B cell (primary cell): Measurements from ENCODE around the gene ERCC1. TPM values are rescaled to one million over a fixed set of nuclear protein-coding genes. Genes with fewer than 3 reads are reported as not detected.

ENCODE experiments used
- ATAC-seq: fragments of 200-7000 bp; cut with Tn5 transposase; one replicate; pipeline ENCODE4 v1.10.0; 2021; ENCODE audit warnings: low read depth, mild to moderate bottlenecking, moderate number of reproducible peaks, moderate library complexity
- CTCF ChIA-PET: fragments of 350-600 bp; sonication (Branson Sonifier 250); formaldehyde crosslinking; loops from one replicate; lab custom pipeline; 2021; ENCODE audit warnings: antibody characterized with exemption, inconsistent platforms; lab: Charles Lee
- POLR2A ChIA-PET: fragments of 350-600 bp; sonication (Branson Sonifier 250); formaldehyde crosslinking; loops from one replicate; lab custom pipeline; 2021; ENCODE audit warnings: antibody characterized with exemption; lab: Charles Lee
- DNase-seq: peaks from one replicate; pipeline ENCODE4 v3.0.0; 2013
- H2AFZ ChIP-seq: 2 replicates; pipeline ENCODE4 v1.6.1; 2012; ENCODE audit warnings: mild to moderate bottlenecking, low read depth, low read length; ENCODE audit not compliant: insufficient read depth, poor library complexity, severe bottlenecking
- H3K27ac ChIP-seq, 2 donors: 1 replicate in 1 of 2; 2 replicates in 1 of 2; pipeline ENCODE4 v1.5.1; 2012 to 2013; ENCODE audit warnings: low read length in 2 of 2, mild to moderate bottlenecking in 2 of 2, moderate library complexity in 1 of 2
- H3K27me3 ChIP-seq, 4 experiments: fragments of 200-600 bp in 1 of 4; sonication (generic) in 1 of 4; replicated peaks in 1 of 4; 1 replicate in 2 of 4; 2 replicates in 2 of 4; pipeline versions ENCODE4 v1.6.1 to v1.7.0; 2013 to 2016; ENCODE audit warnings: low read length in 3 of 4, mild to moderate bottlenecking in 2 of 4, mixed read lengths in 1 of 4, moderate library complexity in 1 of 4; ENCODE audit not compliant: insufficient read depth in 4 of 4, control insufficient read depth in 3 of 4; ENCODE audit errors: control extremely low read depth in 1 of 4
- H3K36me3 ChIP-seq, 2 experiments: replicated peaks in 1 of 2; 1 replicate in 1 of 2; 2 replicates in 1 of 2; pipeline versions ENCODE4 v1.6.1 to v1.7.1; 2013; ENCODE audit warnings: low read length in 1 of 2; ENCODE audit not compliant: insufficient read depth in 2 of 2, control insufficient read depth in 1 of 2; ENCODE audit errors: control extremely low read depth in 1 of 2, extremely low read depth in 1 of 2
- H3K4me1 ChIP-seq, 2 donors: fragments of 200-600 bp in 1 of 2; sonication (generic) in 1 of 2; 1 replicate in 1 of 2; 2 replicates in 1 of 2; pipeline versions ENCODE4 v1.5.1 to v1.6.1; 2013 to 2017; ENCODE audit warnings: low read length in 2 of 2; ENCODE audit not compliant: control insufficient read depth in 2 of 2, insufficient read depth in 2 of 2
- H3K4me2 ChIP-seq: replicated peaks from 2 replicates; pipeline ENCODE3; 2012; ENCODE audit warnings: mild to moderate bottlenecking, low read depth, low read length; ENCODE audit not compliant: poor library complexity, severe bottlenecking
- H3K4me3 ChIP-seq, 5 experiments: fragments of 200-600 bp in 1 of 5; sonication (generic) in 1 of 5; 1 replicate in 3 of 5; 2 replicates in 2 of 5; pipeline versions ENCODE4 v1.5.1 to v1.7.0; 2011 to 2016; ENCODE audit warnings: low read length in 4 of 5, mild to moderate bottlenecking in 4 of 5, low read depth in 2 of 5, control low read depth in 1 of 5, moderate library complexity in 1 of 5; ENCODE audit not compliant: insufficient read depth in 1 of 5; ENCODE audit errors: control extremely low read depth in 1 of 5, extremely low read depth in 1 of 5
- H3K79me2 ChIP-seq: fragments of 200-600 bp; sonication (generic); one replicate; pipeline ENCODE4 v1.6.0; 2016; ENCODE audit warnings: low read length; ENCODE audit not compliant: control insufficient read depth, insufficient read depth
- H3K9ac ChIP-seq: fragments of 200-600 bp; sonication (generic); 2 replicates; pipeline ENCODE4 v1.6.1; 2017; ENCODE audit warnings: mild to moderate bottlenecking, low read length, moderate library complexity
- H3K9me3 ChIP-seq, 3 donors: one replicate each; pipeline versions ENCODE4 v1.6.1 to v1.7.1; 2013; ENCODE audit warnings: low read length in 2 of 3; ENCODE audit not compliant: control insufficient read depth in 2 of 3, insufficient read depth in 1 of 3; ENCODE audit errors: control extremely low read depth in 1 of 3
- H4K20me1 ChIP-seq: 2 replicates; pipeline ENCODE4 v1.6.0; 2012; ENCODE audit warnings: mild to moderate bottlenecking, low read length; ENCODE audit not compliant: insufficient read depth, control insufficient read depth, poor library complexity, severe bottlenecking
- H3K27ac Mint-ChIP-seq: one replicate; pipeline ENCODE4 v1.8.0; 2021; ENCODE audit warnings: mixed read lengths
- H3K27me3 Mint-ChIP-seq: one replicate; pipeline ENCODE4 v1.8.0; 2021; ENCODE audit warnings: mixed read lengths
- H3K4me1 Mint-ChIP-seq: one replicate; pipeline ENCODE4 v1.8.0; 2021; ENCODE audit warnings: mixed read lengths
- H3K4me3 Mint-ChIP-seq: one replicate; pipeline ENCODE4 v1.8.0; 2021; ENCODE audit warnings: mixed read lengths
- H3K9me3 Mint-ChIP-seq: one replicate; pipeline ENCODE4 v1.8.0; 2022; ENCODE audit warnings: mixed read lengths; ENCODE audit not compliant: insufficient read depth
- CTCF ChIP-seq: fragments of 200-600 bp; IDR thresholded peaks from one replicate; pipeline ENCODE4 v1.8.0; 2022; ENCODE audit warnings: antibody characterized with exemption, mild to moderate bottlenecking
- EZH2 ChIP-seq: IDR thresholded peaks from 2 replicates; pipeline ENCODE4 v1.6.1; 2012; ENCODE audit warnings: borderline replicate concordance, low read depth, mild to moderate bottlenecking, moderate library complexity, low read length; ENCODE audit not compliant: insufficient read depth, poor library complexity, severe bottlenecking
- WGBS: methylation state at CpG from one replicate; pipeline ENCODE4 v1.1.5; 2013; ENCODE audit warnings: missing lambda C conversion rate; ENCODE audit not compliant: insufficient coverage; 5-methylcytosine and 5-hydroxymethylcytosine counted together
- intact Hi-C: fragments of 100-400 bp; cut with micrococcal nuclease; formaldehyde crosslinking; loops from one replicate; pipeline ENCODE4 v1.10.0; 2022
- polyA plus RNA-seq: library from polyadenylated mRNA; depleted of rRNA; stranded (reverse); fragments of >200 nt; gene quantifications from 2 replicates; pipeline ENCODE4 v1.2.3, GENCODE V29; 2012
- total RNA-seq, 2 donors: library from RNA; stranded (reverse); fragments of 120-200 nt in 1 of 2; gene quantifications; 1 replicate in 1 of 2; 2 replicates in 1 of 2; pipeline versions ENCODE4 v1.2.3 to v1.2.4, GENCODE V29; 2013 to 2022

Gene ERCC1
- total and polyA plus RNA-seq, 2 donors (not counting 1 experiment from before 2014, with no cell fraction given) = 75.7 to 81.9 TPM

GRCh38 chr19:45405435-45406225 lies 18.1 kb downstream of the ERCC1 start:
- CTCF ChIA-PET = interaction anchor here (0.6 to 4.9 kb wide), 5 partner anchors 34 to 80 kb away, joined by 3 to 66 read pairs (median 8); no protein-coding TSS in a partner anchor
- H3K4me1 ChIP-seq = peaks cover 34 to 43% of the 10 kb centered on the region in 2 donors
- peaks cover 46% of the 10 kb centered on the region for H3K4me1 Mint-ChIP-seq
- H3K27me3 Mint-ChIP-seq = peaks cover 13% of the 10 kb centered on the region
- no peaks in the 10 kb centered on the region for H3K9me3 Mint-ChIP-seq
- TF ChIP-seq EZH2 (no peak), CTCF (no peak)
- peaks cover 0 to 12% (median 0%) of the 10 kb centered on the region in 3 donors for H3K9me3 ChIP-seq
- no peaks in the 10 kb centered on the region for H3K36me3 ChIP-seq
- peaks cover 28% of the 10 kb centered on the region for H4K20me1 ChIP-seq
- peak overlapping the region; percentile 81 to 92 for H3K27ac ChIP-seq
- peak overlapping the region; percentile 96 for H2AFZ ChIP-seq
- H3K79me2 ChIP-seq = peaks cover 31% of the 10 kb centered on the region
- peak; percentile 89 for DNase-seq
- H3K9ac ChIP-seq = peak overlapping the region; percentile 86
- H3K27me3 ChIP-seq = peaks cover 0 to 30% (median 17%) of the 10 kb centered on the region in 4 experiments
- H3K27ac Mint-ChIP-seq = peak overlapping the region; percentile 92
- intact Hi-C loops = loop anchor here (1.0 to 10.0 kb wide), 14 partner anchors 14 to 589 kb away; partner anchors contain the start of genes CCDC61, ERCC1, ERCC2 and FBXO46
- H3K4me2 ChIP-seq = peak overlapping the region; percentile 100
- 1% methylated on average over 42 of the region's 48 CpGs for WGBS
- H3K4me3 ChIP-seq = peak overlapping the region; percentile 72 to 97 (median 80)
- ATAC-seq = peak; percentile 66
- POLR2A ChIA-PET = interaction anchor here (0.6 to 1.0 kb wide), 2 partner anchors 29 to 73 kb away, joined by 4 to 6 read pairs; no protein-coding TSS in a partner anchor
- peak overlapping the region; percentile 93 for H3K4me3 Mint-ChIP-seq
